Type B pancreatic cell (in vitro differentiated cells): Measurements from ENCODE around the gene OR4E2. TPM values are rescaled to one million over a fixed set of nuclear protein-coding genes. Genes with fewer than 3 reads are reported as not detected.

Experiments
- DNase-seq: peaks from one replicate; pipeline ENCODE4 v3.0.0; 2021; ENCODE audit warnings: mixed read lengths; ENCODE audit not compliant: unreplicated experiment; ENCODE audit errors: extremely low spot score
- H3K27ac Mint-ChIP-seq: 2 replicates; pipeline ENCODE4 v1.8.0; 2021; ENCODE audit warnings: mild to moderate bottlenecking, mixed read lengths
- H3K27me3 Mint-ChIP-seq: 2 replicates; pipeline ENCODE4 v1.8.0; 2021; ENCODE audit warnings: mixed read lengths
- H3K36me3 Mint-ChIP-seq: 2 replicates; pipeline ENCODE4 v1.8.0; 2021; ENCODE audit warnings: mixed read lengths
- H3K4me1 Mint-ChIP-seq: one replicate; pipeline ENCODE4 v1.8.0; 2021; ENCODE audit warnings: mixed read lengths; ENCODE audit not compliant: unreplicated experiment
- H3K4me3 Mint-ChIP-seq: 2 replicates; pipeline ENCODE4 v1.8.0; 2021; ENCODE audit warnings: mild to moderate bottlenecking, mixed read lengths
- H3K9me3 Mint-ChIP-seq: 2 replicates; pipeline ENCODE4 v1.8.0; 2021; ENCODE audit warnings: mixed read lengths
- CTCF ChIP-seq: fragments of 200-600 bp; sonication (generic); conservative IDR thresholded peaks from 2 replicates; pipeline ENCODE4 v1.5.0; 2021; ENCODE audit warnings: antibody characterized with exemption, mild to moderate bottlenecking
- total RNA-seq: library from RNA; stranded (reverse); gene quantifications from 2 replicates; pipeline ENCODE4 v1.2.1, GENCODE V29; 2021; ENCODE audit warnings: low replicate concordance

OR4E2 gene
- total RNA-seq, 1 donor from 2014 or later: not detected

GRCh38 chr14:21654215-21654614, 580 bp downstream of the OR4E2 start:
- Mint-ChIP-seq H3K27me3 (peaks cover 9% of the 10 kb centered on the region), H3K4me3 (no peak overlapping the region), H3K36me3 (no peaks in the 10 kb centered on the region), H3K9me3 (no peaks in the 10 kb centered on the region), H3K27ac (no peak overlapping the region), H3K4me1 (no peaks in the 10 kb centered on the region)
- no peak for TF ChIP-seq CTCF
- DNase-seq: no peak

- Mint-ChIP-seq H3K4me1 (no peaks in the 10 kb centered on the region), H3K27ac (no peak overlapping the region), H3K9me3 (no peaks in the 10 kb centered on the region), H3K36me3 (no peaks in the 10 kb centered on the region), H3K27me3 (peaks cover 7% of the 10 kb centered on the region), H3K4me3 (no peak overlapping the region)
- no peak for DNase-seq
- TF ChIP-seq CTCF: no peak
Measured at GRCh38 chr14:21656980-21657379, 3.3 kb downstream of the OR4E2 start.

GRCh38 chr14:21668377-21668776, 14.7 kb downstream of the OR4E2 start:
- Mint-ChIP-seq H3K36me3 (no peaks in the 10 kb centered on the region), H3K27ac (no peak overlapping the region), H3K4me3 (no peak overlapping the region), H3K27me3 (peaks cover 6% of the 10 kb centered on the region), H3K9me3 (no peaks in the 10 kb centered on the region), H3K4me1 (no peaks in the 10 kb centered on the region)
- no peak for TF ChIP-seq CTCF
- no peak for DNase-seq

- H3K4me1 Mint-ChIP-seq: no peaks in the 10 kb centered on the region
- no peak for DNase-seq
- H3K4me3 Mint-ChIP-seq: no peak overlapping the region
- no peaks in the 10 kb centered on the region for H3K36me3 Mint-ChIP-seq
- no peak overlapping the region for H3K27ac Mint-ChIP-seq
- no peak for TF ChIP-seq CTCF
- H3K9me3 Mint-ChIP-seq: no peaks in the 10 kb centered on the region
- peaks cover 6% of the 10 kb centered on the region for H3K27me3 Mint-ChIP-seq
Measured at GRCh38 chr14:21669284-21669683, 15.6 kb downstream of the OR4E2 start.

GRCh38 chr14:21671371-21671770, 17.7 kb downstream of the OR4E2 start:
- Mint-ChIP-seq H3K9me3 (no peaks in the 10 kb centered on the region), H3K27me3 (peaks cover 6% of the 10 kb centered on the region), H3K27ac (no peak overlapping the region), H3K4me3 (no peak overlapping the region), H3K36me3 (no peaks in the 10 kb centered on the region), H3K4me1 (no peaks in the 10 kb centered on the region)
- TF ChIP-seq CTCF: no peak
- no peak for DNase-seq

GRCh38 chr14:21672116-21672515, 18.5 kb downstream of the OR4E2 start:
- H3K4me1 Mint-ChIP-seq: no peaks in the 10 kb centered on the region
- H3K27ac Mint-ChIP-seq: no peak overlapping the region
- H3K4me3 Mint-ChIP-seq: no peak overlapping the region
- H3K27me3 Mint-ChIP-seq: peaks cover 6% of the 10 kb centered on the region
- no peak for DNase-seq
- H3K9me3 Mint-ChIP-seq: no peaks in the 10 kb centered on the region
- TF ChIP-seq CTCF: no peak
- no peaks in the 10 kb centered on the region for H3K36me3 Mint-ChIP-seq
